Neural cell (in vitro differentiated cells): Measurements from ENCODE around the gene CEP70.

ENCODE experiments used
- EP300 ChIP-seq: fragments of 450-650 bp; conservative IDR thresholded peaks from 2 replicates; pipeline ENCODE4 v1.6.1; 2014; ENCODE audit warnings: antibody characterized with exemption, mild to moderate bottlenecking, moderate library complexity; ENCODE audit not compliant: poor library complexity, severe bottlenecking
- EZH2 ChIP-seq: fragments of 200-600, 300-800 bp; shearing (Covaris generic), sonication (generic); IDR thresholded peaks from 2 replicates; pipeline ENCODE4 v1.6.1; 2014; ENCODE audit warnings: antibody characterized with exemption, low read length, borderline replicate concordance, mild to moderate bottlenecking; ENCODE audit not compliant: insufficient read depth, poor library complexity, severe bottlenecking
- MXI1 ChIP-seq: fragments of 450-650 bp; conservative IDR thresholded peaks from 2 replicates; pipeline ENCODE4 v1.6.1; 2014; ENCODE audit warnings: antibody characterized with exemption, mild to moderate bottlenecking; ENCODE audit not compliant: poor library complexity, severe bottlenecking
- POLR2AphosphoS5 ChIP-seq: IDR thresholded peaks from 2 replicates; pipeline ENCODE4 v1.6.1; 2012
- RAD21 ChIP-seq: fragments of 450-650 bp; conservative IDR thresholded peaks from 2 replicates; pipeline ENCODE4 v1.6.1; 2014; ENCODE audit warnings: antibody characterized with exemption, mild to moderate bottlenecking, moderate library complexity
- SMC3 ChIP-seq: fragments of 450-650 bp; conservative IDR thresholded peaks from 2 replicates; pipeline ENCODE4 v1.6.1; 2014; ENCODE audit warnings: antibody characterized with exemption, mild to moderate bottlenecking, moderate library complexity; ENCODE audit not compliant: poor library complexity
- TAF1 ChIP-seq: IDR thresholded peaks from 2 replicates; pipeline ENCODE4 v1.6.1; 2012; ENCODE audit warnings: low read depth
- TF ChIP-seq, protein P1 (sequence below): fragments of 450-650 bp; IDR thresholded peaks from 2 replicates; pipeline ENCODE4 v1.5.1; 2014; ENCODE audit warnings: antibody characterized with exemption, mild to moderate bottlenecking, moderate library complexity; ENCODE audit not compliant: poor library complexity, severe bottlenecking
- TF ChIP-seq, protein P2 (sequence below): IDR thresholded peaks from 2 replicates; pipeline ENCODE4 v1.6.1; 2012; ENCODE audit warnings: borderline replicate concordance

DNA sequence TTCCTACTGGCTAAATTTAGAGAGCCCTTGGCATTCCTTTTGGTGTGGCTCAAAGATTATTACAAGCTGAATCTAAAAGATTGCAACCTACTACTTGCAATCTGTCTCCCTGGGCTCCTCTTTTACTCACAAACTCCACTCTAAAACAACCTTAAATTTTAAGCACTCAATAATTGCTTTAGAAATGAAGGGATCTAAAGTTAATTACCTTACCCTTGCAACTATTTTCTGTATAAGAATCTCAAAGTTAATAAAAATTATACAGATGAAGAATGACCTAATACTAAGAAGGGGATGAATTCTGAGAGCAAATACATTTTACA is 99.5 kb downstream of the CEP70 start:
- TF ChIP-seq, protein P1, sequence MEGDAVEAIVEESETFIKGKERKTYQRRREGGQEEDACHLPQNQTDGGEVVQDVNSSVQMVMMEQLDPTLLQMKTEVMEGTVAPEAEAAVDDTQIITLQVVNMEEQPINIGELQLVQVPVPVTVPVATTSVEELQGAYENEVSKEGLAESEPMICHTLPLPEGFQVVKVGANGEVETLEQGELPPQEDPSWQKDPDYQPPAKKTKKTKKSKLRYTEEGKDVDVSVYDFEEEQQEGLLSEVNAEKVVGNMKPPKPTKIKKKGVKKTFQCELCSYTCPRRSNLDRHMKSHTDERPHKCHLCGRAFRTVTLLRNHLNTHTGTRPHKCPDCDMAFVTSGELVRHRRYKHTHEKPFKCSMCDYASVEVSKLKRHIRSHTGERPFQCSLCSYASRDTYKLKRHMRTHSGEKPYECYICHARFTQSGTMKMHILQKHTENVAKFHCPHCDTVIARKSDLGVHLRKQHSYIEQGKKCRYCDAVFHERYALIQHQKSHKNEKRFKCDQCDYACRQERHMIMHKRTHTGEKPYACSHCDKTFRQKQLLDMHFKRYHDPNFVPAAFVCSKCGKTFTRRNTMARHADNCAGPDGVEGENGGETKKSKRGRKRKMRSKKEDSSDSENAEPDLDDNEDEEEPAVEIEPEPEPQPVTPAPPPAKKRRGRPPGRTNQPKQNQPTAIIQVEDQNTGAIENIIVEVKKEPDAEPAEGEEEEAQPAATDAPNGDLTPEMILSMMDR, result no peak
- no peak for TF ChIP-seq MXI1
- TF ChIP-seq POLR2AphosphoS5, result no peak
- TF ChIP-seq TAF1, result no peak
- TF ChIP-seq EP300, result no peak
- TF ChIP-seq RAD21, result no peak
- TF ChIP-seq EZH2, result no peak
- no peak for TF ChIP-seq SMC3
- TF ChIP-seq, protein P2, sequence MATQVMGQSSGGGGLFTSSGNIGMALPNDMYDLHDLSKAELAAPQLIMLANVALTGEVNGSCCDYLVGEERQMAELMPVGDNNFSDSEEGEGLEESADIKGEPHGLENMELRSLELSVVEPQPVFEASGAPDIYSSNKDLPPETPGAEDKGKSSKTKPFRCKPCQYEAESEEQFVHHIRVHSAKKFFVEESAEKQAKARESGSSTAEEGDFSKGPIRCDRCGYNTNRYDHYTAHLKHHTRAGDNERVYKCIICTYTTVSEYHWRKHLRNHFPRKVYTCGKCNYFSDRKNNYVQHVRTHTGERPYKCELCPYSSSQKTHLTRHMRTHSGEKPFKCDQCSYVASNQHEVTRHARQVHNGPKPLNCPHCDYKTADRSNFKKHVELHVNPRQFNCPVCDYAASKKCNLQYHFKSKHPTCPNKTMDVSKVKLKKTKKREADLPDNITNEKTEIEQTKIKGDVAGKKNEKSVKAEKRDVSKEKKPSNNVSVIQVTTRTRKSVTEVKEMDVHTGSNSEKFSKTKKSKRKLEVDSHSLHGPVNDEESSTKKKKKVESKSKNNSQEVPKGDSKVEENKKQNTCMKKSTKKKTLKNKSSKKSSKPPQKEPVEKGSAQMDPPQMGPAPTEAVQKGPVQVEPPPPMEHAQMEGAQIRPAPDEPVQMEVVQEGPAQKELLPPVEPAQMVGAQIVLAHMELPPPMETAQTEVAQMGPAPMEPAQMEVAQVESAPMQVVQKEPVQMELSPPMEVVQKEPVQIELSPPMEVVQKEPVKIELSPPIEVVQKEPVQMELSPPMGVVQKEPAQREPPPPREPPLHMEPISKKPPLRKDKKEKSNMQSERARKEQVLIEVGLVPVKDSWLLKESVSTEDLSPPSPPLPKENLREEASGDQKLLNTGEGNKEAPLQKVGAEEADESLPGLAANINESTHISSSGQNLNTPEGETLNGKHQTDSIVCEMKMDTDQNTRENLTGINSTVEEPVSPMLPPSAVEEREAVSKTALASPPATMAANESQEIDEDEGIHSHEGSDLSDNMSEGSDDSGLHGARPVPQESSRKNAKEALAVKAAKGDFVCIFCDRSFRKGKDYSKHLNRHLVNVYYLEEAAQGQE, result no peak
